HG03139 (cell line): ENCODE results near the gene ANKRD44.
"Not testable (repeated sequence)": the region's sequence is repeated elsewhere in the genome, so short reads cannot be mapped to it uniquely, and the experiment has no call there.

Experiments
- ATAC-seq: cut with Tn5 transposase; IDR thresholded peaks from one replicate; pipeline ENCODE4 v1.9.1; 2021; ENCODE audit not compliant: unreplicated experiment

Gene ANKRD44

DNA sequence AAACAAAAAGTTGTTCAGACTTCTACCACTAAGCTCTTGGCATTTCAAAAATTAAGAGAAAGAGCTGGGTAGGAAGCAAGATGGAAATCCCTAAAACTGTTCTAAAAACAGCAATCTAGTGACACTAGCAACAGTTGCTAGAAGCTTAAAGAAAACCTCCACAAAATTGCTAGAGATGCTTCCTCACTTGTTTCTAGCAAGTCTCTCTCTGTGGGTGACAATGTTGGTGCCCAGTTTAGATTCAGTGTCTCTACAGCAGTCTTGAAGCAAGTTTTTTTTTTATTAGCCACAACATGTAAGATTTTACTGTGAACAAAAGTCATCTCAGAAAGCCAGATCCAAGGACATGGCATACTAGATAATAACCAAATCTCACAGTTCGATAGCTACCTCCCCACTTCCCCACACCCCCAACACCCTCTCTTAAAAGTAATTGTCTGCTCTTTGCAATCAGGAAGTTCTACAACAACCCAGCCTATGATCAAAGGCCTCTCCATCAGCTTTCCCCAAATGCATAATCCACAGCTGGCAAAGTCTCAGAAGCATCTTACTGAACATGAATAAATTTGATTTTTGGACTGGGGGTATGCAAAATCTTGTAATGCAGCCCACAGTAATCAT is 70.0 kb downstream of the ANKRD44 start:
- ATAC-seq: no peak

DNA sequence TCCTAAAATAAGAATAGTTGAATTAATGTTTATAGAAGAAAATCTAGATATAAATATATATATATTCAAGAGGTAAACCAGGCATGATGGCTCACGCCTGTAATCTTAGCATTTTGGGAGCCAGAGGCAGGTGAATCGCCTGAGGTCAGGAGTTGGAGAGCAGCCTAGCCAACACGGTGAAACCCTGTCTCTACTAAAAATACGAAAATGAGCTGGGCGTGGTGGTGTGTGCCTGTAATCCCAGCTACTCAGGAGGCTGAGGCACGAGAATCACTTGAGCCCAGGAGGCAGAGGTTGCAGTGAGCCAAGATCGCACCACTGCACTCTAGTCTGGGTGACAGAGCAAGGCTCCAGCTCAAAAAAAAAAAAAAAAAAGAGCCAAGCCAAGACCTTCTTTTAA is 70.6 kb downstream of the ANKRD44 start:
- not testable (repeated sequence) for ATAC-seq

DNA sequence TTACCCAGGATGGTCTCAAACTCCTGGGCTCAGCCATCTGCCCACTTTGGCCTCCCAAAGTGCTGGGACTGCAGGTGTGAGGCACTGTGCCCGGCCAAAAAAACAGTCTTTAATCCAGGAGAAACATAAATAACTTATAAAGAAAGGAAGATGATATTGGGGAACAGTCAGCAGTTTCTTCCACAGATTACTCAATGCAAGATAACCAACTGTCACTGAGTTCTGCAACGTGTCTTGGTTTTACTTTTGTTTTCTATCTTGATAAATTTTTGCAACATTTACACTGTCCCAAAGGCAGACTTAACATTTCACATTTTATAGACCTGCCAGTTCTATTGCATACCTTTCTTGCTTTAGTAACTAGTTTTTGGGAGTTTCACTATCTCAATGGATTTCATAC is 71.1 kb downstream of the ANKRD44 start:
- peak; percentile 64 for ATAC-seq

DNA sequence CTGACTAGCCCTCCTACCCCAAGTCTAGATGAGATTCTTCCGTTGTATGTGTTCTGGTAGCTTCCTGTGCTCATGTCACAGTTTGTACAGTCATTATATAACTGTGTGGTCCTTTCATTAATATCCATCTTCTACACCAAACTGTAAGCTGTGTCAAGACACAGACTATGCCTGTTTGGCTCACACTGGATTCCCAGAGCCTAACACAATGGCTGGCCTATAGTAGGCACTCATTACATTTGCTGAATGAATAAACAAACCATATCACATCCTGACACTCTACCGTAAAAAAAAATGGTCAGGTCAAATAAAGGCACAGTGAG is 72.6 kb downstream of the ANKRD44 start:
- ATAC-seq: peak; percentile 43

DNA sequence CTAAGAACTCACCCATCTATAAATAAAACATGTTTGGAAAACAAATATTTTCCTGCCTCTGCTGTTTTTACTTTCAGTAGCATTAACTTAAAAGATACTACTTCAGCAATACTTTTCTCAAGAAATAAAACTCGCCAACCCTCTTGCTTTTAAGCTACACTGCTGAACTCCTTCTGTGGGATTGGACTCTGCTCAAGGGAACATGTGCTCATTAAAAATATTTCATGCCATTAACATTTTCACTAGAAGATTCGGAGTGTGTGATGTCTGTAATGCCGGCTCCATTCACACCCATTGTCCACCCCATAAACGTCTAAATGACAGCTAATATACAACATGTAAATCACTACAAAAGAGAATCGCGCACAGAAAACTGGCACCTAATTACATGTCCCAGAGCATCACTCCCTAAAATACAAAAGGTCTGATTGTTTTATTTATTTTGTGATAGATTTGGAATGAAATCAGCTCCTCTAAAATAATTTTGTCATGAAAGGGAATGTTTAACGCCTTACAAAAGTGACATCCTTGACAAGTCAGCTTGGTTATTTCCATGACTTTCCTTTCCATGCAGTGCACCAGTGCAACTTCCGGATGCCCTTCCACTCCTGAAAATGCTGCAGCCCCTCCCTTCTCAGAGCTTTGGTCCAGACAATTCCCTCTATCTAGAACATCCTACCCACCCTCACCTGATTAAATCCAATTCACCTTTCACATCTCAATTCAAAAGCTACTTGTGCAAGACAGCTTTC is 73.1 kb downstream of the ANKRD44 start:
- ATAC-seq: no peak

DNA sequence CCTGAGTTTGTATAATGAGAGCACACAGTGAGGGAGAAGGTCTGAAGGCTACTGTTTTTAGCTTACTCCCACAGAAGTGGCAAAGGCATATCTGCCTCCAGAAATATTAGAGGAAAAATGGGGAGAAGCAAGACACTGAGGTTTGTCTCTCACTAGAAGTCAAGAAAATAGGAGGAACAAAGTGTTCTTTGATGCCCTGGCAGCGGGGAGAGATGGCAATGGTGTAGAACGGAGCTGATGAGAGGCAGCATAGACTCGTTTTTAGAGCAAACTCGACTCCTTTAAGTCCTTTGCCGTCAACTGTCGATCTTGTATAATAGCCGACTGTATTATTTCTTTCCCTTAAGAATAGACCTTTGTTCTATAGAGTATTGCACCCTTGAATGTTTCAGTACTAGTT is 73.8 kb downstream of the ANKRD44 start:
- ATAC-seq: no peak

DNA sequence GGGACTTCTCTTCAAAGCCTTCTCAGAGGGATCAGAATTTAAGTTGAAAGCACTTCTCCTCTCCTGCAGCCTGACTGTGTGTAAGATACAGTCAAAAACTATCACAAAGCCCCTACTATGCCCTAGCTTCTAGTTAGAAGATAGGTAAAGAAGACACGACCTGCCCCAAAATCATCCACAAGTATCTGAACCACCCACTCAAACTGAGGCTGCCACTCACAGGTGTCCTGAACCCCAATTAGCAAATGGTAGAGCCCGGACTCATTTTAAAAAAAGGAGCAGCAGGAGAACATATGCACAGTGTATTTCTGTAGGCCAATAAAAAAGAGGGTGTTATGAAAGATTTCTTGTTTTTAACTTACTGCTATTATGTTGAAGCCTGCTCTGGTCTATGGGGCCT is 74.4 kb downstream of the ANKRD44 start:
- no peak for ATAC-seq

DNA sequence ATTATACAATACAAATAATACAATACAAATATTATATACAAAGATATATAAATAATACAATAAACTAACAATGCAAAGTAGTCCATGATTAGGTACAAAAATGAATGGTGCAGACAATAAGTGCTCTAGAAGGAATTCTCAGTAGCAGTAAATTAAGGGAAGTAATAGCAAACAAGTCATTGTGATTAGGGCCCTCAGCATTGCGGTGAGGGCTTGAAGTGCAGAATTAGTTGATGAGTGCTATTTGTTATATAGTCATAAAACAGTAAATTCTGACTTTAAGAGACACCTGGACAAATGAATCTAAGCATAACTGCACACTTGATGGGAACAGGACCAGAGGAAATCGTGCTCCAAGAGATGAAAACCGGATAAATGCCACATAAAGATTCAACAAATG is 74.9 kb downstream of the ANKRD44 start:
- no peak for ATAC-seq

DNA sequence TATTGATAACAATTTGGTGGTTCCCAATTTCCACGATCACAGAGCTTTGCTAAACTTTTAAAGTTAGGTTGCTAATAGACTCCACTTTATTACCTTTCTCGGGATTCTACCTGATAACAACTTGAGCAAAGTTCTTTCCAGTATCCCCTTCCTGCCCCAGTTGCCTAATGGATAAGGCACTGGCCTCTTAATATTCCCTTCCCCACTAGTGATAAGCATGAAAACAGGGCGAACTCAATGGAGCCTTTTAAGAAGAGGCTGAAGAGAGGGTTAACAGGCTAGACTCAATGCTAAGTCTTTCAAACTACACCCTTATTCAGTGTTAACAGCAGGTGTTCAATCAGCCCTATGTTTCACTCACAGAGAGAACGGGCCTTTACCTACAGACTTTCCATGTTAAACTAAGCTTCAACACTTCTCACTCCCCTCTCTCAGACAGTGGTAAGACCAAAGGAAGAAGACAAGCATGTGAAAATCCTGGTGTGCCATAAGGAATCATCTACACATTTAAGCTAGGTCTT is 75.8 kb downstream of the ANKRD44 start:
- no peak for ATAC-seq

DNA sequence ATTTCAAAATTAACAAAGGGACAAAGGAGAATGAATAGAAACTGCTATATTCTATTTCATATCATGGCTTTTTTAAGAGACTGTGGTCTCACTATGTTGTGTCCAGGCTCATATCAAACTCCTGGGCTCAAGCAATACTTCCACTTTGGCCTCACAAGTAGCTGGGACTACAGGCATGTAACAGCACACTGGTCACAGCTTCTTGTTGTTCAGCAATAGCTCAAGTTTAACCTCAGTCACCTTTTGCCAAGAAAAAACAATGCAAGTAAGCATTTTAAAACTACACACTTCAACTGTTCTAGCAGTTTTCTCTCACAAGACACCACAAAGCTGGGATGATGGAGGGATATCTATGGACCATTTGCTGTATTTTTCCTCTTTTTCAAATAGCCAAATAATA is 77.1 kb downstream of the ANKRD44 start:
- no peak for ATAC-seq

DNA sequence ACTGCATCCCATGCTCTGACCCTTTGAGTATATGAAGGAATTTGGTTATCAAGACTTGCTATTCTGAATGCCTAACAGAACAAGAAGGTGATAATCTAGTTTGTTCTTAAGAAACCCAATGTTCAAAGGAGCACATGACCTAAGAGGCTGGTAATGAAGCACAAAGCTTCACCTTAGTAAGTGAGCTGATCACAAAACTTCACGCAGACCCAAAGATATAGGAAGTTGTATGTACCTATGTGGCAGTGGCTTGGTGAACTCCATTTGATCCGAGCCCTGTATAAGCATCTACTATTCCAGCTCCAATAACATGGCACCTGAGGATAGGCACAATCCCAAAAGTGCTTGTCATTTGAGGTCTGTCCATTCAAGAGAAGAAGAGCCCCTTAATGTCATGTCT is 78.6 kb downstream of the ANKRD44 start:
- no peak for ATAC-seq

DNA sequence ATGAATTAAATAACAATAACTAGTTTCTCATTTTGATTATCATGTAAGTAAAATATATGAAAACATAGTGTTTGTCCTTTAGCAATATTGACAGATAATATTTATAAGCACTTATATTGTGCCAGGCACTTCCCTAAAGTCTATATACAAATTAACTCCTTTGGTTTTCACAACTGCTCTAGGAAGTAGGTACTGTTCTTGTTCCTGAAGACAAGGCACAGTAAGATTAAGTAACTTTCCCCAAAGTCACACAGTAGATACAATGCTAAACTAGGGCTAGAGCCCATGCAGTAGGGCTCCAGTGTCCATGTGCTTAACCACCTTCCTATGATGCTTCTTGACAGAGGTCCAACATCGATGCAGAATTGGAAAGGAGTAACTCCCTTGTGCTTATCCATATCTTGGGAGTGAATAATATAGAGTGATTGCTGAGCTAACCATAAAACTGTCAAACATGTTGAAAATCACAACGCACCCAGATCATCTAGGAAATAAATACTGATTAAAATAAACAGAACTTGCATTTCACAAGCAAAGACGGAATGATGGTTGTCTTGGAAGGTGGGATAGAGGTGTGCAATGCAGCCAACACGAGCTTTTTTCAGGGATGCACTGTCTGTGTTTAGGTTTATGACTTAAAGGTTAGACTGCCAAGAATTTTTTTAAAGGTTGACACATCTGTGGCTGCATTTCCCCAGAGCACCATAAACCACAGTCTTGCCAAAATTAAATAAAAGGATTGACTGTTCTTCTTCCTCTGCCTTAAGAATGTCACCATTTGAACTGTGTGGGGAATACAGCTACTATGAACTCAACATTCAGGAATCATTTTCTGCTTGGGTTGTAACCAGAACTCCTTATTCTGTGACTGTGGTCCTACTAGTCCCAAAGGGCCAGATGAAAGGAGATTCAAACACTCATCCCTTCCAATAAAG is 80.8 kb downstream of the ANKRD44 start:
- no peak for ATAC-seq

DNA sequence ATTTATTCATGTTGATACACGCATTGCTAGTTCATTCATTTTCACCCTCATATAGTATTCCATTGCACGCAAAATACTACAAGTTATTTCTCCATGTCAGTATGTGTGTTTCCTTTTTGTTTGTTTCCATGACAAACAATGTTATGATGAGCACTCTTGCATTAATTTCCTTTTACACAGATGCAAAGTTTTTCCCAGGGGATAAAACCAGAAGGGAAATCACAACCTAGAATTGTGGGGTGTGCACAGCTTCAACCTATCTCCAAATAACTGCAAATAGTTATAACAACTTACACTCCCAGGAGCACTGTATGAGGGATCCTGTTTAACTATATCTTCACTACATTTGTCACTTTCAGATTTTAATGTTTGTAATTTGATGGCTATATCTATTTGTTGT is 87.1 kb downstream of the ANKRD44 start:
- ATAC-seq: no peak

DNA sequence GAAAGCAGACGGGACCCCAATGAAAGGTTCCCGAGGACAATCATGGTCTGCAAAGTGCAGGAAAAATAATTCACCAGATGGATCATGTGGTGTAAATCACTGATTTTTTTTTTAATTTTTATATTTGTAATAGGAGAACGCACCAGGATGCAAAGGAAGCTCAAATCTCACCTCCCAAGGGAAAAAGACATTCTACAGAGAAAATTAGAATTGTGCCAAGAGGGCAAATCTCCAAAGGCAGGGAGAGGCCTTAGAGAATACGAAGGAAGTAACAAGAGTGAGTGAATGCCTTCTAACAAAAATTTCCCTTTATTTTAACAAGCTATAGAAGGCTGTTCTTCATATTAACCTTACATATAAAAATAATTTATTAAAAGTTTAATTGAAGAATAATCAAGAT is 90.9 kb downstream of the ANKRD44 start:
- ATAC-seq: no peak

DNA sequence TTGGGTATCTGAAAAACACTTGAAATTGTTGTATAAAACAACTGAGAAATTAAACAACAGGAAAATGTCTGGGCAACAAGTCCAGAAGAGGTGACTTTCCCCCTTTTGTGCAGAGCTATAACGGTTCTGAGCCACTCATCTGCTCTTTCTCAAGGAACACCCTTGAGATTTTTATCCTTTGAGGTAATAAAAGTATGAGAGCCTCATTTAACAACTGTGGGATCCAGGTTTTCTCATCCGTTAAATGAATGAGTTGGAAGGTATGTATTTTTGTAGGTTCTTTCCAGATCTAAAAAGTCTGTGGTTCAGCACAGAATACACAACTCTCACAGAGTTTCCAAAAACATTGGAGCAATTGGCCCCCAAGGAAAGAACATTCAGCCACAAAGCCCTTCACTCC is 93.0 kb downstream of the ANKRD44 start:
- ATAC-seq: no peak

DNA sequence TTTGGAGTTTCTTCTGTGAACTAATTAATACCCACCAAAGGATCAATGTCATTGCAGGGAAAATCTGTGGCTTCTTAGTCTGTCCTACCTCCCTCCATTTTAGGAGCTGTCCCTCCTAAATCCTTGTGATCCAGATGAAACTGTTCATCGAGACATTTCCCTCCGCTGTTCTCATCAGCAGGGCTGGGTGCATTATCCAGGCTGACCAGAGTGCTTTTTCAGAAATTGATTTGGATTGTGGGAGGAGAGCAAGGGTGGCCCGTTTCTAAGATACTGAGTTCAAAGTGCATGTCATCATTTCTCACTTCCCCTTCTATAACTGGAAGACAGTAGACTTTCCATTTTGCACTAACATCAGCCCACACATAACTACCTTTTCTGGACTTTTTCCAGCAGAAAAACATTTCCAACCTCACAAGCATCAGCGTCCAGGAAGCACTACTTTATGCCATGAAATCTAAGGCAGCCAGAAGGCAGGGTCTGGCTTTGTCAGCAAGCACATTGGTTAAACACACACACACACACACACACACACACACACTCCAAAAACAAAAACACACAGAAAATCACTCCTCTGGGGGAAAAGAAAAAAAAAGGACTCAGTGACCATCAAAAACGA is 94.1 kb downstream of the ANKRD44 start:
- peak; percentile 67 for ATAC-seq

DNA sequence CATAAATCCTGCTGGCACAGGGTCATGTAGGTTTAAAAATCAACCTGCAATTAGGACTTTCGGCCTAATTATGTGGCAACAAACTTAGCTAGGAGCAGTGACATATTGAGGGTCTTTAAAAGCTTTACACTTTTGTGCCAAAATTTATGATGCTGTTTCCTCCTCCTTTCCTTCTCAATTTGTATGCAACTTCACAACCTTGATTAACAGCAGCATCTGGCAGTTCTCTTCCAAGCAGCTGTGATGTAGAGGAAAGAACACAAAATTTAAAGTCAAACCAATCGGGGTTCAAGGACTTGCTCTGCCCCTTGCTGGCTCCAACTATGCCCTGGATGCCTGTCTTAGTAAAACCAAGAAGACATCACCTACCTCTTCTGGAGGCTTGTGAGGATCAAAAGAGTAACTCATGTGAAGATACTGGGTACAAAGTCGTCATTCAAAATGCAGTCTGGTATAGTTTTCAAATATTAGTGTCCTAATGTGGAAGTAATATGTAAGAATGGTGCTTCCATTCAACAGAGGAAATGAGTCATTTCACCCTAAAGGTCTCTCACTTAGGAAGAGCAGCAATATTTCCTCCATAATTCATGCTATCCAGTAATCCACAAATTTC is 94.7 kb downstream of the ANKRD44 start:
- ATAC-seq: peak; percentile 25

DNA sequence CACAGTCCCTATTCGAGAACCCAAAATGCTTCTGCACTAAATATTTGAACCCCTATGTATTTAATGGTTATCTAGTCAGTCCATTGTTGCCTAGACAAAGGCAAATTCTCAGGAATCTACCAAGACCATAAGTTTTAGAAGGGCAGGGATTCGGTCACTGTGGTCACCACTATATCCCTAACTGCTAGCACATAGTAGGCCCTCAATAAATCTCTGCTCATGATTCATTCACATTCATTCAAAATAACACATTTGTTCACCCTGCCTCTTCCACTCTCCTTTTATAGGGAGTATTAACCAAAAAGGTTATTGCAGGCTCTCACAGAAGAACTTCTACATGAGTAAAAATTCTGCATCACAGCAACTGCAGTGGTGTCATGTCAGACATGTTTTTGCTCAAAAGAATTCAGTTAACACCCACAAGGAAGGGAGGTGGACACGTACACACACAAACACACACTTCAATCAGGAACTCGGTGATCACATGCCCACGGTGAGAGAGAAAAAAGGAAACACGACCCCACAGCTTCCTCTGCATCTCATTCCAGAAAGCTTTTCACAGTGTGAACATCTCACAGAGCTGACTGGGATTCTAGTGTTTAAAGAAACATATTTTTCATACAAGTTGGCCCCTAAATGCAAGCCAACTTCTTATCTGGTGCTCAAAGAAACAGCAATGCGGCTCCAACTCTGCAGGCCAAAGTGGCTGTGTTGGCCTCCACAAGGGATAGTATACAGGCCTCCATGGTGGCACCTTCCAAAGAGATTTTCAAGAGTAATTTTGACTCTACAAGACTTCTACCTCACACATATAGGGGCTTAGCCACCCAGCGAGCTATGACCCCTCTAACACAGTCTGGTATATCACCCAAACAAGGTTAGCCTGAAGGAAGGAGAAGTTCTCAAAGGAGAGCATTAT is 98.0 kb downstream of the ANKRD44 start:
- ATAC-seq: no peak

DNA sequence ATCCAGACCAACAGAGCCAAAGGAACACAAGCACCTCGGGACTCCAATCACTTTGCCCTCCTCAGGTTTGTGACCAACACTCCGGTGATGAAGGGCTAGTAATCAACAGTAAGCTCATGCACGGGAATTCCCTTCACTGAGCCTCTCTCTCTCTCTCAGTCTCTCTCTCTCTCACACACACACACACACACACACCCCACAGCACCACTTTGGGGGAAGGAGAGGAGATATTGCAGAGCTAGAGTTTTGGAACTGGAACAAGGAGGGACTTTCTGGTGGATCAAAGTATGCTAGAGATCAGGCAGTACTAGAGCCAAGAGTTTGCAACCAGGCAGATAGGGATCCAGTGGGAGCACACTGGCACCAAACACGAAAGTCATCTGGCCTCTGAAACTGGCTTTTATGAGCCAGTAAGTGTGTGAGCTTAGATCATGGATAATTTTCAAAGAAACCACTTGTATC is 98.7 kb downstream of the ANKRD44 start:
- no peak for ATAC-seq

DNA sequence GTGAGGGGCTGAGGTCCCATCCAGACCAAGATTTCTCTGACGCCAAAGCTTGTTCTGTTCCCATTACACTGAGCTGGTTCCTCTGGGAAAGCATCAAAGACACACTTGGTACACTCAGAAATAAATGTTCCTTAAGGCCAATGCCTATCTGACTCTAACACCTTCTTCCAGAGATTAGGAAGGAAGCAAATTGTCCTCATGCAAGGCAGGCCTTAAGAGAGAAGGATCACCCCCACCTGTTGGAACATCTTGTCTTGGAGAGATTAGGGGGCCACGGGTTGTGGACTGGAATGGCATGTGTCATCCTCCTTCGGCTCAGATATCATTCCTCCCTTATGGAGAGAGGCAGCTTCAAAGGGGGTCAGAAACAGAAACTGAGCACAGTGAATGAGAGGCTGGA is 100.2 kb downstream of the ANKRD44 start:
- ATAC-seq: no peak
